Articular chondrocyte of knee joint (primary cell): ENCODE measurements around the gene CHP1. TPM values are rescaled to one million over a fixed set of nuclear protein-coding genes. Genes with fewer than 3 reads are reported as not detected.

Source experiments
- total RNA-seq: library from RNA; depleted of rRNA; stranded (reverse); fragments of >200 nt; gene quantifications from 2 replicates; pipeline ENCODE4 v1.2.3, GENCODE V29; 2012

The CHP1 gene
- 139 and 145 TPM in 2 replicates for total RNA-seq

DNA sequence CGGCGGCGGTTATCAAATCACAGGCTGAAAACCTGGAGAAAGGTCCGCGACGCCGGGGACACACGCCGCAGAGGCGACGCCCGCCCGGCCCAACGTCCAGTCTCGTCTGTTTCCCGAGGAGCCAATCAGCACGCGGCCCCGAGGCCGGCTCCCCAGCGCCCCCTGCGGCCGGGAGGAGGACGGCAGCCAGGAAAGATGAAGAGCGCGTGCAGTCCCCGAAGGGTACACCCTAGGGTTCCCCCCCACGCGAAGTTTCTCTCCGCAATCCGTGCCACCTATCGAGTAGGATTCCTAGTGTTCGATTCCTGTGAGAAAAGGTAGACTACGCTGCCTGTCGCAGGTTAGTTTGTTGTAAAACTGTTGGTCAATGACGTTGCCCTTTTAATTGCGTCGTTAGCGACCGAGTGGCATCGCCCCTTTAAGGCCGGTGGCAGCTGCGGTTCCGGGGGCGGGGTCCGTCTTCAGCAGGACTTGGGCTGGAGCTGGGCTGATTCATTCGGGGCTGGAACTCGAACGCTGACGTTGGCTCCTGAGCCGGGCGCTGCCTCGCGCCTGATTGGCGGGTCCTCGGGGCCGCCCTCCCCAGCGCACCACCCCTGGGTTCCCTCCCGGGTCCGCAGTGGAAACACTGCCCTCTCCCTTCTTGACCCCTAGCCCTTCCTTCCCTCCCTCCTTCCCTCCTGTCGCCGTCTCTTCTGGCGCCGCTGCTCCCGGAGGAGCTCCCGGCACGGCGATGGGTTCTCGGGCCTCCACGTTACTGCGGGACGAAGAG, at the start of gene CHP1, which contains the start of gene EXD1:
CHP1 (plus strand) TSS at position 619 of the 772 bp plus-strand sequence; CDS start at position 734, 115 bp downstream.
EXD1 (minus strand) TSS at position 108 of the 772 bp plus-strand sequence. CDS start 4,182 bp downstream, outside the sequence.

Other genes with a start within 250 kb of the CHP1 start
- gene INO80, start 115.0 kb upstream of the CHP1 start, total RNA-seq = 24.4 and 24.6 TPM in 2 replicates
- not detected in 2 replicates for gene EXD1, start 511 bp upstream of the CHP1 start, total RNA-seq
- 3.7 and 5.1 TPM in 2 replicates for gene OIP5, start 101.3 kb downstream of the CHP1 start, total RNA-seq
- gene NUSAP1, start 101.6 kb downstream of the CHP1 start, total RNA-seq = 35.3 and 54.3 TPM in 2 replicates
- gene NDUFAF1, start 171.2 kb downstream of the CHP1 start, total RNA-seq = 31.1 and 33.8 TPM in 2 replicates
- 36.0 and 44.9 TPM in 2 replicates for gene RTF1, start 185.8 kb downstream of the CHP1 start, total RNA-seq